Measurements from ENCODE around the gene KCNIP1.

Gene KCNIP1

DNA sequence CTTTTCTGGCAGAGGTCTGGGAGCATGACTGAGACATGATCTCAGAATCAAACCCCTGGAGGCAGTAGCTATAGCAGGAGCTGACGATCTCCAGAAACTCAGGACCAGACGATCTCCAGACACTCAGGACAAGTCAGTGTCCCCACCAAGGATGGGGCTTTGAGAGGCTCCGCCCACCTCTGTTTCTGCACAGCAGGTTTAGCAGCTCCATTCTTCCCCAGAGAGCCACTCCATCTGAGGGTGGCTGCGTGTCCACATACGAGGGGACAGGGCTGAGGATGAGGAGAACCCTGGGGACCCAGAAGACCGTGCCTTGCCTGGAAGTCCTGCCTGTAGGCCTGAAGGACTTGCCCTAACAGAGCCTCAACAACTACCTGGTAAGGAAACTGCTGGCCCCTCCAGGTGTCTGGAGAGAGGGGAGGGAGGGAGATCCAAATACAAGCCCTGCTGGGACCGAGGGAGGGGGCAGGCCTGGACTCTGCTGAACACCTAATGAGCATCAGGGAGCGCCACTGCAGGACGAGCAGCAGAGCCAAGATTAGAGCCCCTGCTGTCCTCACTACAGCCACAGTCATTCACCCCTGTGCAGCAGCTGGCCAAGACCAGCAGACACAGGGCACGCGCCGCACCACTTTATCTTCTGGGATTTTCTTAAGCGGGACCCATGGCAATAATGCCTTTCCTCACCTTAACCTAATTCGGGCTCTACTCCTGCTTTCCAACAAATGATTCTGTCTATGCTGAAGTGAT is 279.9 kb downstream of the KCNIP1 start, which contains the start of gene GABRP:
TSS of gene GABRP (plus strand) at position 228 of the 750 bp plus-strand sequence. CDS start 4,891 bp downstream, outside the sequence.
- no peak for DNase-seq (ENCODE audit: low read depth)

DNA sequence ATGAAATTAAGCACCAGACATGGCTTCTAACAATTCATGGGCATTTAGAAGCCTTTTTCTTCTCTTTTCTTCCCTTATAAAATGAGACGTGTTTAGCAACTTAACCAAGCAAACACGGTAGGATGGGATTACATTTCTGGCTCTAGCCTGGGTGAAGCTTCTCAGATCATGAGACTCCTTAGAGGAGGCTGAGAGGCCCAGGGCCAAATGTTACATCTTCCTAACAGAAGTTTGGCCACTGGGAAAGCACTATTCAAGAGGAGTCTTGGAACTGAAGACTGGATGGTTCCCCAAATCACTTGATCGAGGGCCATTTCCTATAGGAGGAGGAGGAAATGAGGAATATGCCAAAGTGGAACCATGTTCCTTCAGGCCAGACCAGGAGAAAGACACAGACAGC is 281.6 kb downstream of the KCNIP1 start:
- DNase-seq (ENCODE audit: low read depth), result no peak
